Endothelial cell of umbilical vein (primary cell): ENCODE results near the gene HOXD8. TPM values are rescaled to one million over a fixed set of nuclear protein-coding genes. Genes with fewer than 3 reads are reported as not detected.
A peak's percentile ranks its signal among the peaks of the same experiment; 100 is the strongest.

Source experiments
- BruUV-seq: library from RNA; stranded (reverse); fragments of 400-500 nt; replicated peaks from 2 replicates; lab custom pipeline; 2021; lab: Mats Ljungman, UMichigan
- CTCF ChIA-PET: fragments of 300-600, 350-600 bp; sonication (Branson Sonifier 250); formaldehyde crosslinking; loops from one replicate; lab custom pipeline; 2021; ENCODE audit warnings: antibody characterized with exemption, inconsistent platforms; lab: Charles Lee
- POLR2A ChIA-PET: fragments of 300-600, 350-600 bp; sonication (Branson Sonifier 250); formaldehyde crosslinking; loops from one replicate; lab custom pipeline; 2021; ENCODE audit warnings: antibody characterized with exemption, inconsistent platforms; lab: Charles Lee
- DNase-seq: peaks from one replicate; pipeline ENCODE4 v3.0.0-alpha.2; 2011; ENCODE audit warnings: low read depth, low spot score
- FAIRE-seq: peaks from 2 replicates; lab custom pipeline; 2011; peaks lifted over from hg19 to GRCh38; lab: Jason Lieb, UNC
- H2AFZ ChIP-seq: 2 replicates; pipeline ENCODE4 v1.6.0; 2012; ENCODE audit warnings: low read depth, low read length, control low read depth, inconsistent platforms
- H3K27ac ChIP-seq: 2 replicates; pipeline ENCODE4 v1.5.1; 2011; ENCODE audit warnings: low read depth, mild to moderate bottlenecking, control low read depth, low read length, moderate library complexity; ENCODE audit not compliant: insufficient read depth
- H3K27me3 ChIP-seq, 2 experiments: 2 replicates each; pipeline versions ENCODE4 v1.6.0 to v1.6.1; 2011; ENCODE audit warnings: low read length in 2 of 2, mixed read lengths in 1 of 2; ENCODE audit not compliant: control insufficient read depth in 2 of 2, insufficient read depth in 2 of 2
- H3K36me3 ChIP-seq, 2 experiments: 2 replicates in 1 of 2; 3 replicates in 1 of 2; pipeline ENCODE4 v1.5.1; 2011; ENCODE audit warnings: low read length in 2 of 2, mild to moderate bottlenecking in 1 of 2, moderate library complexity in 1 of 2; ENCODE audit not compliant: control insufficient read depth in 2 of 2, insufficient read depth in 2 of 2; ENCODE audit errors: extremely low read depth in 1 of 2
- H3K4me1 ChIP-seq: 3 replicates; pipeline ENCODE4 v1.5.1; 2011; ENCODE audit warnings: mild to moderate bottlenecking, low read length; ENCODE audit not compliant: control insufficient read depth, insufficient read depth; ENCODE audit errors: extremely low read depth
- H3K4me2 ChIP-seq: 2 replicates; pipeline ENCODE4 v1.6.1; 2011; ENCODE audit warnings: low read length, control low read depth, mixed read lengths; ENCODE audit not compliant: insufficient read depth
- H3K4me3 ChIP-seq, 3 experiments: fragments of 200-600 bp in 1 of 3; sonication (generic), shearing (Covaris generic) in 1 of 3; replicated peaks in 1 of 3; 2 replicates each; pipeline ENCODE4 v1.5.1; 2011 to 2016; ENCODE audit warnings: control low read depth in 3 of 3, low read length in 3 of 3, mild to moderate bottlenecking in 2 of 3, inconsistent platforms in 1 of 3, low read depth in 1 of 3, moderate library complexity in 1 of 3; ENCODE audit not compliant: insufficient read depth in 1 of 3
- H3K79me2 ChIP-seq: 2 replicates; pipeline ENCODE4 v1.6.0; 2012; ENCODE audit warnings: low read length, inconsistent platforms; ENCODE audit not compliant: control insufficient read depth, insufficient read depth
- H3K9ac ChIP-seq: replicated peaks from 2 replicates; pipeline ENCODE3; 2011; ENCODE audit warnings: low read length, control low read depth; ENCODE audit not compliant: insufficient read depth; ENCODE audit errors: extremely low read depth
- H3K9me1 ChIP-seq: replicated peaks from 3 replicates; pipeline ENCODE4 v1.6.0; 2011; ENCODE audit warnings: mild to moderate bottlenecking, low read length; ENCODE audit not compliant: control insufficient read depth, insufficient read depth; ENCODE audit errors: extremely low read depth
- H3K9me3 ChIP-seq: replicated peaks from 2 replicates; pipeline ENCODE4 v1.5.1; 2012; ENCODE audit warnings: low read length, inconsistent platforms; ENCODE audit not compliant: control insufficient read depth, insufficient read depth
- H4K20me1 ChIP-seq: replicated peaks from 2 replicates; pipeline ENCODE3; 2011; ENCODE audit warnings: mild to moderate bottlenecking, low read length; ENCODE audit not compliant: control insufficient read depth, insufficient read depth; ENCODE audit errors: extremely low read depth
- CTCF ChIP-seq, 2 donors: IDR thresholded peaks; 1 replicate in 1 of 2; 2 replicates in 1 of 2; pipeline ENCODE4 v1.5.1; 2011; ENCODE audit warnings: low read length in 2 of 2, mild to moderate bottlenecking in 2 of 2, moderate library complexity in 2 of 2, control low read depth in 1 of 2, inconsistent platforms in 1 of 2, low read depth in 1 of 2; ENCODE audit not compliant: insufficient read depth in 1 of 2; ENCODE audit errors: extremely low read depth in 1 of 2
- EZH2 ChIP-seq: IDR thresholded peaks from 2 replicates; pipeline ENCODE4 v1.6.1; 2012; ENCODE audit warnings: borderline replicate concordance, low read depth, mild to moderate bottlenecking, moderate library complexity, low read length, inconsistent platforms; ENCODE audit not compliant: severe bottlenecking
- FOS ChIP-seq: IDR thresholded peaks from 2 replicates; pipeline ENCODE4 v1.6.1; 2011; ENCODE audit warnings: mild to moderate bottlenecking, low read length, moderate library complexity, borderline replicate concordance; ENCODE audit not compliant: insufficient read depth
- GATA2 ChIP-seq: IDR thresholded peaks from 2 replicates; pipeline ENCODE4 v1.7.0; 2011; ENCODE audit warnings: low read depth, mild to moderate bottlenecking, moderate library complexity, mixed read lengths, low read length; ENCODE audit not compliant: insufficient read length, insufficient read depth
- JUN ChIP-seq: IDR thresholded peaks from 2 replicates; pipeline ENCODE4 v1.6.1; 2011; ENCODE audit warnings: borderline replicate concordance, low read depth; ENCODE audit not compliant: insufficient read length, insufficient read depth
- MYC ChIP-seq: IDR thresholded peaks from one replicate; pipeline ENCODE4 v1.6.1; 2011; ENCODE audit warnings: mild to moderate bottlenecking, low read depth, low read length
- POLR2A ChIP-seq: IDR thresholded peaks from 2 replicates; pipeline ENCODE4 v1.6.1; 2012; ENCODE audit warnings: low read depth, mild to moderate bottlenecking, control low read depth, low read length
- POLR2AphosphoS5 ChIP-seq: IDR thresholded peaks from 2 replicates; pipeline ENCODE4 v1.6.1; 2012; ENCODE audit warnings: low read depth, mild to moderate bottlenecking, control low read depth, low read length, moderate library complexity; ENCODE audit not compliant: insufficient read depth
- dilution Hi-C: fragments of 300-500 bp; cut with MboI; formaldehyde crosslinking; loops from one replicate; pipeline ENCODE4 v1.15.0; 2019; ENCODE audit warnings: low sequenced_read_pairs; ENCODE audit not compliant: extremely low pct_ligation_motif_present
- intact Hi-C: fragments of 100-400 bp; cut with micrococcal nuclease; formaldehyde crosslinking; loops from one replicate; pipeline ENCODE4 v1.10.0; 2022
- polyA plus RNA-seq, 4 experiments: library from polyadenylated mRNA; depleted of rRNA in 3 of 4; stranded (reverse) in 3 of 4; unstranded in 1 of 4; fragments of >200 nt; gene quantifications; 2 replicates each; pipeline versions ENCODE4 v1.2.1 to v1.2.3, GENCODE V29; 2011 to 2012; ENCODE audit warnings: missing spikeins in 1 of 4
- total RNA-seq: library from RNA; stranded (reverse); gene quantifications from 2 replicates; pipeline ENCODE4 v1.2.3, GENCODE V29; 2021
- TF ChIP-seq, protein P1 (sequence below): IDR thresholded peaks from 2 replicates; pipeline ENCODE4 v1.6.1; 2011; ENCODE audit not compliant: insufficient read depth, insufficient read length

Gene HOXD8
- total and polyA plus RNA-seq, 2 donors (not counting 3 experiments of a cell fraction or from before 2014, with no cell fraction given), result 6.4 to 15.6 TPM

DNA sequence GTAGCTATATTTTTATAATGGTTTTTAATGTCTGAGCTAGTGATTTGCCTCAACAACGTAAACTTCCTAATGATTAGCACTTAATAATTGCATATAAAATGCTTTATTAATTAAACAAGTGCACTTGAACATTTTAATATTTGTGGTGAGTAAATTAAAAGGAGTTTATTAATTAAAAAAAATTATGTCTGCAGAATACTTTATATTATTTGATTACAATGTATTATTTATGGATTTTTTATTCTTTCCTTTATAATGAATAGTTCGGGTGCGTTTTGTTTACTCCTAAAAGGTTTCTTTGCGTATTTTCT, 2.3 kb downstream of the HOXD8 start:
- POLR2A ChIA-PET, result interaction anchor here (0.9 to 2.0 kb wide), 3 partner anchors 422 to 505 kb away, joined by 3 to 11 read pairs (median 5); no protein-coding TSS in a partner anchor
- Histone ChIP-seq H3K4me1 (peaks cover 52% of the 10 kb centered on the region), H3K79me2 (peaks cover 23% of the 10 kb centered on the region), H3K9me1 (no peaks in the 10 kb centered on the region), H2AFZ (no peak overlapping the region), H4K20me1 (no peaks in the 10 kb centered on the region), H3K27me3 (no peaks in the 10 kb centered on the region), H3K36me3 (no peaks in the 10 kb centered on the region), H3K9me3 (no peaks in the 10 kb centered on the region), H3K4me3 (peak overlapping the region; percentile 43 to 93 (median 88)), H3K4me2 (peak overlapping the region; percentile 99), H3K9ac (peak overlapping the region; percentile 90), H3K27ac (peak overlapping the region; percentile 67)
- no TSS peak for BruUV-seq
- CTCF ChIA-PET, result interaction anchor here (1.0 to 10.1 kb wide), 16 partner anchors 8 to 1033 kb away, joined by 3 to 458 read pairs (median 5); partner anchors contain the start of gene HOXD9
- dilution Hi-C loops, result loop anchor here (25.0 kb wide), 1 partner anchor 505 kb away; no protein-coding TSS in a partner anchor
- DNase-seq (no peak), FAIRE-seq (no peak)
- intact Hi-C loops, result loop anchor here (2.0 kb wide), 1 partner anchor 1081 kb away; the partner anchor contains the start of gene HNRNPA3
- TF ChIP-seq FOS (no peak), GATA2 (no peak), CTCF (IDR thresholded peaks at IDR 0.05; ENCODE audit: extremely low read depth in 1 of 2, insufficient read depth in 1 of 2, low read depth in 1 of 2, low read length in 2 of 2) (no peak), JUN (no peak), MYC (no peak), POLR2AphosphoS5 (no peak), POLR2A (no peak), EZH2 (no peak)
- TF ChIP-seq, protein P1, sequence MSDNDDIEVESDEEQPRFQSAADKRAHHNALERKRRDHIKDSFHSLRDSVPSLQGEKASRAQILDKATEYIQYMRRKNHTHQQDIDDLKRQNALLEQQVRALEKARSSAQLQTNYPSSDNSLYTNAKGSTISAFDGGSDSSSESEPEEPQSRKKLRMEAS, result no peak
